Endometrium (tissue), 2 donors: Measurements from ENCODE around the gene PTCRA.

Experiments
- FAIRE-seq: peaks from 2 replicates; lab custom pipeline; 2012; peaks lifted over from hg19 to GRCh38; lab: Jason Lieb, UNC
- donor health status: control.
- donor health status: control.

Gene PTCRA

DNA sequence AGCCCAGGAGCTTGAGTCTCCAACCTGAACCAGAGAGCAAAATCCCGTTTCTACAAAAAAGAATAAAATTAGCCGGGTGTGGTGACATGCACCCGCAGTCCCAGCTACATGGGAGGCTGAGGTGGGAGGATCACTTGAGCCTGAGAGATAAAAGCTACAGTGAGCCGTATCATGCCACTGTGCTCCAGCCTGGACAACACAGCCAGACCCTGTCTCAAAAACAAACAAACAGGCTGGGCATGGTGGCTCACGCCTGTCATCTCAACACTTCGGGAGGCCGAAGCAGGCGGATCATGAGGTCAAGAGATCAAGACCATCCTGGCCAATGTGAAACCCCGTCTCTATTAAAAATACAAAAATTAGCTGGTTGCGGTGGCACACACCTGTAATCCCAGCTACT is 11.4 kb upstream of the PTCRA start:
- FAIRE-seq: no peak

DNA sequence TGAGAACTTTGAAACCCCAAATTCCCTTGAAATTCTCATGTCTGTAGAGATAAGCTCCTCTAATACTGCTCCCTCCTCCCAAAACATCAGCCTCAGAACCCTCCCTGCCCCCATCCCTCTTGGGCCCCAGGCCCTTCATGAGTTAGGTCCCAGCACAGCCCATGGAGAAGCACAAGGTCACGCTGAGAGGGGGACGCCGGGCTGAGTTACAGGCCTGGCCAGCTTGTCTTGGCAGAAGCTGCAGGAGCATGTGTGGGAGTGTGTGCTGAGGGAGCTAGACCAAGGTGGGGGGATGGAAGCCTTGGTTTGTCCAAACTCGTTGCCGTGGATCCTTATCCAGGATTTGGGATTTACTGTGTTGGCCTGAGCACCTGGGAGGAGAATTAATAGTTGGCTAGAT is 8.5 kb upstream of the PTCRA start:
- FAIRE-seq: no peak

DNA sequence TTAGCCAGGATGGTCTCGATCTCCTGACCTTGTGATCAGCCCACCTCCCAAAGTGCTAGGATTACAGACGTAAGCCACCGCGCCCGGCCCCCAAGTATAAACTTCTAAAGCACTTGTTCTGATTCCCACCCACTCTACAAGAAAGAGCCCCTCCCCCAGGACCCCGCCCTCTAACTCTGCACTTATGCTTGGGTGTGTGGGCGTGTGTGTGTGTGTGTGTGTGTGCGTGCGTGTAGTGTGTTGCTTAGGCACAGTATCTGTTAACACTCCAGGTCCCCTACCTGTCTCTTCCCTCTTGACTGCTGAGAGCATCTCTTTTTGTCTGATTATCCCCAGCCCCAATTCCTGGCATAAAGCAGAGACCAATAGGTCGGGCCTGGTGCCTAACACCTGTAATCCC is 6.0 kb upstream of the PTCRA start:
- no peak for FAIRE-seq

- no peak for FAIRE-seq
These were observed 4.5 kb upstream of the PTCRA start for GRCh38 chr6:42911171-42912021.

DNA sequence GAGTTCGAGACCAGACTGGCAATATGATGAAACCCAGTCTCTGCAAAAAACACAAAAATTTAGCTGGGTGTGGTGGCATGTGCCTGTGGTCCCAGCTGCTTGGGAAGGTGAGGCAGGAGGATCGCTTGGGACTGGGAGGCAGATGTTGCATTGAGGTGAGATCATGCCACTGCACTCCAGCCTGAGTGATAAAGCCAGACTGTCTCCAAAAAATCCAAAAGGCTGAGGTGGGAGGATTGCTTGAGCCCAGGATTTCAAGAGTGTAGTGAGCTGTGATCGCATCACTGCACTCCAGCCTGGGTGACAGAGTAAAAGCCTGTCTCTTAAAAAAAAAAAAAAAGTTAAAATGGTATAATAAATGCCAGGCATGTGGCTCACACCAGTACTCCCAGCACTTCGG is 1.3 kb upstream of the PTCRA start:
- no peak for FAIRE-seq

GRCh38 chr6:42916288-42916687 is 435 bp downstream of the PTCRA start:
- FAIRE-seq: no peak

DNA sequence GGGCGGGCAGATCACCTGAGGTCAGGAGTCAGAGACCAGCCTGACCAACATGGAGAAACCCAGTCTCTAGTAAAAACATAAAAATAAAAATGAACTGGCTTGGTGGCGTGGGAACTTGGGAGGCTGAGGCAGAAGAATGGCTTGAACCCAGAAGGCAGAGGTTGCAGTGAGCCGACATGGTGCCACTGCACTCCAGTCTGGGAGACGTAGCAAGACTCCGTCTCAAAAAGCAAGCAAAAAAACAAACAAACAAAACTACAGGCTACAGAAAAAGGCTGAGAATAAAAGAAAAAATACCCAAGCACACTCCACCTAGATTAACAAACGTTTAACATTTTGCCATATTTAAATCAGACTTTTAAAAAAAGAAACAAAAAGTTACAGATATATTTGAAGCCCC is 5.9 kb downstream of the PTCRA start:
- no peak for FAIRE-seq

DNA sequence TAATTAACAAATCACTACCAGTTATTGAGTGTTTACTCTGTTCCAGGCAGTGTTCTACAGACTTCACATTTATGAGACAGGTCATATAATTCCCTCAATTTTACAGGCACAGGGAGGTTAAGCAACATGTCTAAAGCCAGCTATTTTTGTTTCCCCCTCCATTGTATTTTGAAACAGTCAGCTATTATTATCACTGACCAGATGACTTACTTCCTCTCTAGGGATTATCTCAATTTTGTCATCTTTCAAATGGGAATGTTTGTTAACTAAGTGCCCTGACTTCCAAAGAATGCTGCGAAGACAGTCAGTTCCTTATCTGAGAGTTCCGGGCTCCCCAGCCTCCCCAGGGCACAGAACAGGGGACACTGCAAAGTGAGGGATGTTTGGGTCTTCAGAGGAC is 7.8 kb downstream of the PTCRA start:
- FAIRE-seq: no peak

DNA sequence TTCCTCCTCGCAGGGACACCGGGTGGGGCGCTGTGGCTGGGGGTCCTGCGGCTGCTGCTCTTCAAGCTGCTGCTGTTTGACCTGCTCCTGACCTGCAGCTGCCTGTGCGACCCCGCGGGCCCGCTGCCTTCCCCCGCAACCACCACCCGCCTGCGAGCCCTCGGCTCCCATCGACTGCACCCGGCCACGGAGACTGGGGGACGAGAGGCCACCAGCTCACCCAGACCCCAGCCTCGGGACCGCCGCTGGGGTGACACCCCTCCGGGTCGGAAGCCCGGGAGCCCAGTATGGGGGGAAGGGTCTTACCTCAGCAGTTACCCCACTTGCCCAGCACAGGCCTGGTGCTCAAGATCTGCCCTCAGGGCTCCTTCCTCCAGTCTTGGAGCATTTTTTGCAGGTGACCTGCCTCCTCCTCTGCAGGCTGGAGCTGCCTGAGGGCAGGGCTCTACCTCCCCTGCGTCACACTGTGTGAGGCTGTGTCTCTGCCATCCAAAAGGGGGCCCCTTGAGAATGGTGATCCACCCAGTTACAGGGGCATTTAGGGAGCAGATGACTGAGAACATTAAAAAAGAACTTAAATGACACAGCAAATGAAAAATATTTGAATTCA is 9.5 kb downstream of the PTCRA start:
- FAIRE-seq: no peak

- FAIRE-seq: peak; percentile 86
These were observed 13.3 kb downstream of the PTCRA start, which contains the start of gene CNPY3 for GRCh38 chr6:42928986-42929820. CNPY3 (plus strand) TSS chr6:42929480; CDS start chr6:42929571, 91 bp downstream.

- FAIRE-seq: no peak
These were observed 14.0 kb downstream of the PTCRA start for GRCh38 chr6:42929821-42930360.

GRCh38 chr6:42932412-42932811 is 16.6 kb downstream of the PTCRA start:
- FAIRE-seq: no peak

GRCh38 chr6:42933205-42933604 is 17.4 kb downstream of the PTCRA start:
- no peak for FAIRE-seq

DNA sequence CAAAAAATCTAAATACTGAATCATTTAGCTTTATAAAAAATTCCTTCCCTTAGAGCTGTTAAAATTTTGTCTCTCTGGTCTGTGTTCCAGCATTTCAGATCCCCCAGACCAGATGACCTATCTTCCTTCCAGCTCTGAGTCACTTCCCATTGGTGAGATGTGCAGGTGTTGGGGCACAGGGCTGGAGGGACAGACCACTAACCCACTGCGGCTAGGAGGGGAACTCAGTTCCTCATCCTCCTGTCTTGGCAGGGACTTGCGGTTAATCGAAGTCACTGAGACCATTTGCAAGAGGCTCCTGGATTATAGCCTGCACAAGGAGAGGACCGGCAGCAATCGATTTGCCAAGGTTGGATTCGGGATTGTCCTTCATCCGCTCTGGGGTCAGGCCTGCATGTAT is 19.5 kb downstream of the PTCRA start:
- FAIRE-seq: no peak

GRCh38 chr6:42936398-42936797 is 20.5 kb downstream of the PTCRA start:
- no peak for FAIRE-seq

- FAIRE-seq: no peak
These were observed 21.9 kb downstream of the PTCRA start for GRCh38 chr6:42937548-42938427.

DNA sequence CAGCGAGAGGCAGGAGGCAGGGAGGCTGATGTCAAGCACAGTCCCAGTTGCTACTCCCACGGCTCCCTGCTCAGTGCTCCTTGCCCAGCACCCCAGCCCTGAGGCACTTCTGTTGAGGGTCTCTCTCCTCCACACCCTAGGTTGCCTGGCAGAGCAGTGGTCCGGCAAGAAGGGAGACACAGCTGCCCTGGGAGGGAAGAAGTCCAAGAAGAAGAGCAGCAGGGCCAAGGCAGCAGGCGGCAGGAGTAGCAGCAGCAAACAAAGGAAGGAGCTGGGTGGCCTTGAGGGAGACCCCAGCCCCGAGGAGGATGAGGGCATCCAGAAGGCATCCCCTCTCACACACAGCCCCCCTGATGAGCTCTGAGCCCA is 22.6 kb downstream of the PTCRA start:
- no peak for FAIRE-seq

- FAIRE-seq: no peak
These were observed 23.3 kb downstream of the PTCRA start for GRCh38 chr6:42938987-42939809.

DNA sequence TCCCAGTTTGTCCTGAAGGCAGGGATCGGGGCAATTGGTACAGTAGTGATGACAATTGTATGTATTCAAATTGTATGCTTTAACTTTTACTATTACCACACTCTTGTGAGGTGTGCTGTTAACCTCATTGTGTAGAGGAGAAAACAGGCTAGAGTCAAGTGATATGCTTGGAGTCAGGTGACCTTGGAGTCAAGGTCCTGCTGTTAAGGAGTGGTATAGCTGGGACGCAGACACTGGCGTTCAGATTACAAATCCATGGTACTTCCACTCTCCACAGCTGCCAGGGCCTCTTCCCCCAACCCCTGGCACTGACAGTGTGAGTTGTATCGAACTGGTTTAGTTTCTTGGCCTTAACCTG is 23.9 kb downstream of the PTCRA start:
- no peak for FAIRE-seq

GRCh38 chr6:42940493-42941045 is 24.7 kb downstream of the PTCRA start:
- no peak for FAIRE-seq
